Thyroid gland (tissue), 4 donors: Measurements from ENCODE around the gene AATF. TPM values are rescaled to one million over a fixed set of nuclear protein-coding genes. Genes with fewer than 3 reads are reported as not detected.

ENCODE experiments used
- DNase-seq, 2 donors: peaks; one replicate each; pipeline ENCODE4 v3.0.0-alpha.2; 2019
- H3K27ac ChIP-seq, 3 donors: fragments of 200-600 bp; sonication (generic); 1 replicate in 2 of 3; 2 replicates in 1 of 3; pipeline ENCODE4 v1.5.1; 2016 to 2019; ENCODE audit warnings: mild to moderate bottlenecking in 1 of 3, moderate library complexity in 1 of 3
- H3K27me3 ChIP-seq: fragments of 200-600 bp; sonication (generic); one replicate; pipeline ENCODE4 v1.5.1; 2019
- H3K36me3 ChIP-seq, 2 donors: fragments of 200-600 bp; sonication (generic); one replicate each; pipeline ENCODE4 v1.5.1; 2016 to 2019
- H3K4me1 ChIP-seq, 2 donors: fragments of 200-600 bp; sonication (generic); one replicate each; pipeline ENCODE4 v1.5.1; 2017 to 2019
- H3K4me3 ChIP-seq, 3 donors: fragments of 200-600 bp; sonication (generic); replicated peaks in 1 of 3; 1 replicate in 2 of 3; 2 replicates in 1 of 3; pipeline ENCODE4 v1.5.1; 2016; ENCODE audit warnings: mild to moderate bottlenecking in 1 of 3
- H3K9me3 ChIP-seq: fragments of 200-600 bp; sonication (generic); one replicate; pipeline ENCODE4 v1.5.1; 2017
- POLR2A ChIP-seq, 2 donors: fragments of 450-650 bp; IDR thresholded peaks; one replicate each; pipeline ENCODE4 v1.6.1; 2017; ENCODE audit warnings: antibody characterized with exemption in 2 of 2, mild to moderate bottlenecking in 2 of 2, moderate library complexity in 1 of 2
- whole genome bisulfite sequencing, 2 donors: methylation state at CpG; one replicate each; pipeline ENCODE4 v1.1.5; 2017; 5-methylcytosine and 5-hydroxymethylcytosine counted together
- intact Hi-C: fragments of 100-400 bp; cut with DNase I; formaldehyde crosslinking; loops from one replicate; pipeline ENCODE4 v1.15.1; 2023
- total RNA-seq, 4 donors: library from RNA; depleted of rRNA; stranded (reverse); fragments of >200 nt; gene quantifications; one replicate each; pipeline ENCODE4 v1.2.3, GENCODE V29; 2016
- TF ChIP-seq, protein P1 (sequence below), 6 experiments: fragments of 200-600 bp in 3 of 6; fragments of 450-650 bp in 3 of 6; sonication (generic) in 3 of 6; IDR thresholded peaks; one replicate each; pipeline ENCODE4 v1.5.1; 2016 to 2019; ENCODE audit warnings: antibody characterized with exemption in 6 of 6, mild to moderate bottlenecking in 2 of 6, inconsistent platforms in 1 of 6, moderate library complexity in 1 of 6

The AATF gene
- total RNA-seq, 4 donors from 2014 or later, result 28.5 to 38.9 (median 32.4) TPM

- no peak overlapping the region for H3K27ac ChIP-seq
- no peaks in the 10 kb centered on the region for H3K9me3 ChIP-seq
- 94% methylated on average over 3 of the region's 3 CpGs for WGBS, 2 donors
- no peaks in the 10 kb centered on the region for H3K4me1 ChIP-seq
- intact Hi-C loops, result no loop called here
- peaks cover 0 to 4% of the 10 kb centered on the region in 2 donors for H3K36me3 ChIP-seq
- H3K4me3 ChIP-seq, result no peak overlapping the region
- DNase-seq, result no peak
- no peaks in the 10 kb centered on the region for H3K27me3 ChIP-seq
- TF ChIP-seq, protein P1, sequence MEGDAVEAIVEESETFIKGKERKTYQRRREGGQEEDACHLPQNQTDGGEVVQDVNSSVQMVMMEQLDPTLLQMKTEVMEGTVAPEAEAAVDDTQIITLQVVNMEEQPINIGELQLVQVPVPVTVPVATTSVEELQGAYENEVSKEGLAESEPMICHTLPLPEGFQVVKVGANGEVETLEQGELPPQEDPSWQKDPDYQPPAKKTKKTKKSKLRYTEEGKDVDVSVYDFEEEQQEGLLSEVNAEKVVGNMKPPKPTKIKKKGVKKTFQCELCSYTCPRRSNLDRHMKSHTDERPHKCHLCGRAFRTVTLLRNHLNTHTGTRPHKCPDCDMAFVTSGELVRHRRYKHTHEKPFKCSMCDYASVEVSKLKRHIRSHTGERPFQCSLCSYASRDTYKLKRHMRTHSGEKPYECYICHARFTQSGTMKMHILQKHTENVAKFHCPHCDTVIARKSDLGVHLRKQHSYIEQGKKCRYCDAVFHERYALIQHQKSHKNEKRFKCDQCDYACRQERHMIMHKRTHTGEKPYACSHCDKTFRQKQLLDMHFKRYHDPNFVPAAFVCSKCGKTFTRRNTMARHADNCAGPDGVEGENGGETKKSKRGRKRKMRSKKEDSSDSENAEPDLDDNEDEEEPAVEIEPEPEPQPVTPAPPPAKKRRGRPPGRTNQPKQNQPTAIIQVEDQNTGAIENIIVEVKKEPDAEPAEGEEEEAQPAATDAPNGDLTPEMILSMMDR (IDR thresholded peaks at IDR 0.05), result no peak
- no peak for TF ChIP-seq POLR2A (IDR thresholded peaks at IDR 0.05)
Observed at GRCh38 chr17:37043201-37043600, 94.4 kb downstream of the AATF start.

- no peaks in the 10 kb centered on the region for H3K4me1 ChIP-seq
Observed at GRCh38 chr17:37045351-37045922, 96.7 kb downstream of the AATF start.

DNA sequence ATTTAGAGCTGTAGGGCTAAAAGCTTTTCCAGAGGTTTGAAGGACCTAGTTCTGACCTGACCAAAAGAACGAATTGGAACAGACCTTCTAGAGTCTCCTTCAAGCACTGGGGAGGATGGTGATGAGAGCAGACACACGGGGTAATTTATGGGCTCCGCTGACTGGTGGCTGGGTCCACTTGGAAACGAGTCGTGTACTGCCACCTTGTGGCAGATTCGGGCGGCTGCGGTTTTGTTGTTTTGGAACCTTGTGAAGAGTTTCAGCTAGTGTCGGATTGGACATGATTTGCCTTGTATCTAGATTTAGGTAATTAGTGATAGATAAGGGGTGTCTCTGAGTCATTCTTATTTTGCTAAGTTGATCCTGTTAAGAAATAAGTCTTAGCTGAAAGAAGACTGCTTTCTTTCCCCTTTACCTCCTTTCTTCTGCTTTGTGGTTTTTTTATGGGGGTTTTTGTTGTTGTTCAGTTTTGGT is 98.9 kb downstream of the AATF start:
- DNase-seq, result peak; percentile 78 to 81

More at GRCh38 chr17:37045351-37045922, 96.7 kb downstream of the AATF start:
- no peak for TF ChIP-seq POLR2A (IDR thresholded peaks at IDR 0.05)
- TF ChIP-seq, protein P1 (IDR thresholded peaks at IDR 0.05), result no peak
- no peak for DNase-seq
- Histone ChIP-seq H3K9me3 (no peaks in the 10 kb centered on the region), H3K36me3 (no peaks in the 10 kb centered on the region), H3K27me3 (no peaks in the 10 kb centered on the region), H3K4me3 (no peak overlapping the region), H3K27ac (no peak overlapping the region)
- intact Hi-C loops, result no loop called here
- WGBS, 2 donors, result 83% methylated on average over 7 of the region's 7 CpGs

GRCh38 chr17:37048811-37049210 is 100.1 kb downstream of the AATF start:
- H3K27ac ChIP-seq, result no peak overlapping the region
- H3K27me3 ChIP-seq, result no peaks in the 10 kb centered on the region
- TF ChIP-seq, protein P1 (IDR thresholded peaks at IDR 0.05), result no peak
- TF ChIP-seq POLR2A (IDR thresholded peaks at IDR 0.05), result no peak
- intact Hi-C loops, result no loop called here
- WGBS, 2 donors, result 89 to 96% methylated on average over 5 of the region's 5 CpGs
- no peak overlapping the region for H3K4me3 ChIP-seq
- no peaks in the 10 kb centered on the region for H3K9me3 ChIP-seq
- no peaks in the 10 kb centered on the region for H3K36me3 ChIP-seq
- H3K4me1 ChIP-seq, result no peaks in the 10 kb centered on the region
- no peak for DNase-seq

More for the DNA sequence above, 98.9 kb downstream of the AATF start:
- H3K4me3 ChIP-seq, result no peak overlapping the region
- no peaks in the 10 kb centered on the region for H3K27me3 ChIP-seq
- no peaks in the 10 kb centered on the region for H3K4me1 ChIP-seq
- no peak overlapping the region for H3K27ac ChIP-seq
- H3K9me3 ChIP-seq, result no peaks in the 10 kb centered on the region
- intact Hi-C loops, result no loop called here
- 8 to 10% methylated on average over 9 of the region's 9 CpGs for WGBS, 2 donors
- no peak for TF ChIP-seq POLR2A (IDR thresholded peaks at IDR 0.05)
- TF ChIP-seq, protein P1 (IDR thresholded peaks at IDR 0.05), result peak; percentile 48 to 85 (median 74)
- H3K36me3 ChIP-seq, result no peaks in the 10 kb centered on the region

DNA sequence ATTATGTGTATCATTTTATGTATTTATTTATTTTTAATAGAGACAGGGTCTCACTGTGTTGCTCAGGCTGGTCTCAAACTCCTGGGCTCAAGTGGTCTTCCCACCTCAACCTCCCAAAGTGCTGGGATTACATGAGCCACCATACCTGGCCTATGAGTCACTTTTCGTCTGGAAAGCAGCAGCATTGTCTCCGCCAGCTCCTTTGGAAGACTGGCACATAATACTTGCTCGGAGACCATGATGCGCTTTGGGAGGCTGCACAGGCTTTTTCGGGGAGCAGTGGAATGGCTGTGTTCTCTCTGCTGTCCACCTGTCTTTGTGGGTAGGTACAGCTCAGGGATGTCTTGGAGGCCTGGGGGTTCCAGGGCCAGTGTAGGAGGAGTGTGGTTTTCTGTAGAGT is 102.2 kb downstream of the AATF start:
- 92 to 98% methylated on average over 5 of the region's 5 CpGs for WGBS, 2 donors
- intact Hi-C loops, result loop anchor here (10.0 kb wide), 1 partner anchor 436 kb away; no protein-coding TSS in a partner anchor

More for the DNA sequence above, 102.2 kb downstream of the AATF start:
- no peaks in the 10 kb centered on the region for H3K36me3 ChIP-seq
- H3K9me3 ChIP-seq, result no peaks in the 10 kb centered on the region
- no peaks in the 10 kb centered on the region for H3K27me3 ChIP-seq
- H3K27ac ChIP-seq, result no peak overlapping the region
- no peaks in the 10 kb centered on the region for H3K4me1 ChIP-seq
- TF ChIP-seq, protein P1 (IDR thresholded peaks at IDR 0.05), result no peak
- TF ChIP-seq POLR2A (IDR thresholded peaks at IDR 0.05), result no peak
- no peak for DNase-seq
- no peak overlapping the region for H3K4me3 ChIP-seq
